Measurements from ENCODE around the gene F2RL3.
"Not testable (repeated sequence)": the region's sequence is repeated elsewhere in the genome, so short reads cannot be mapped to it uniquely, and the experiment has no call there.

F2RL3 gene

DNA sequence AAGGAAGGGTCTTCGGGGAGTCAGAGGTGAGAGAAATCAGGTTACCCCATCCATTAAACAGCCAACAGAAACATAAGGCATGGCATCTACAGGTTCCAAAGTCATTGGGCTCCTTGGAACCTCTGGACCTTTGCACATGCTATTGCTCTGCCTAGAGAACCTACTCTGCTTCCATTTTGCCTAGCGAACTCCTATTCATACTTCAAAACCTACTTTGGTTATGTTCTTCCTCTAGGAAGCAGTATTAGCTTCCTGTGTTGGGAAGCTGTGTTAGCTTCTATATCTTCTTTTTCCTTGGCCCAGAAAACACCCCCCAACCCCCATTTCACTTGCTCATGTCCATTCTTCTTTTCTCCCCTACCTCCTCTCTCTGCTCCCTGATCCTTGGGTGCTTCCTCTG, 39.6 kb downstream of the F2RL3 start:
- DNase-seq, result no peak

DNA sequence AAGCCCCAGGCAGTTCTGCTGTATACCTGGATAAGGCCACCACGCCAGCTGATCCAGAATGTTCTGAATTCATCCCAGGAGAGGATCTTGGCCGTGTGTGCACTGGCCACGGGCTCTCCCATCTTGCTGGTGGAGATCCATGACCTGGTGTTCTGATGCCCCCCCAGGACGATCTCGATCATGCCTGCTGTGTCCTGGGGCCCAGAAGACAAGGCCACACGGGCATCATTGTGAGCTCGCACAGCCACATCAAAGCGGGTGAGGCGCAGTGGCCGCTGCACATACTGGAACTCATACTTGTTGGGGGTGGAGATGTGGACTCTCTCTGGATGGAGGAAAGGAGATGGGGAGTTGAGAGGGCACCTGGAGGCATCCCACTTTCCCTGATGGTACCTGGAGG, 40.1 kb downstream of the F2RL3 start:
- no peak for DNase-seq

DNA sequence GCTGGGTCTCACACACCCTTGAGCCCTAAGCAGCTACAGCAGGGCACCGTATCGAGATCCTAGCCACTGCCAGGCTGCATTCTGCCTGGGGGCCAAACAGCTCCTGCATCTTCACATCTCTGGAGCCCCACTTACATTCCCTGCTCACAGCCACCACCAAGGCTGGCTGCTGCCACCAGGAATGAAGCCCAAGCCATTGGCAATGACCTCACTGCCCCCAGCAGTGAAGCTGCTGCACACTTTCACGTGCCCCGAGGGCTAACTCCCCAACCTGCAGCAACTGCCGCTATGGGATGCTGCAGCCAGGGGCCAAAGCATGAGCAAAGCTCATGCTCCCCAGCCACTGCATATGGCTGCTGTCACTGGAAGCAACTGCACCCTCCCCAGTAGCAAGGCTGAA, 42.0 kb downstream of the F2RL3 start:
- DNase-seq, result no peak

DNA sequence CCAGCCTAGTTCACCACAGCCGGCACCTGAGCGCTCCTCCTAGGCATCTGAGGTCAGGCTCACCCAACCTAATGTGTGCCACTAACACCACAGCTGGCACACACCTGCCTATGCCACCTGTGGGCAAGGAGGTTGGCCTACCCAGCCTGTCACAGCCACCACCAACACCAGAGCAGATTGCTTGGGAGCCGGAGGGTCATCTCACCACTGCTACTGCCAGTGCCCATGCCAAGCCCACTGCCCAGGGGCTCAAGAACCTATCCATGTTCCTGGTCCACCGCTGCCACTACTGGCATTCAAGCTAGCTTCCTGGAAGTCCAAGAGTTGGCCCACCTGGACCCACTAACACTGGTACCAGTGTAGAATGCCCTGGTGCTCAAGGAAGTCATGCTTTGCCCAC, 42.5 kb downstream of the F2RL3 start:
- no peak for DNase-seq

DNA sequence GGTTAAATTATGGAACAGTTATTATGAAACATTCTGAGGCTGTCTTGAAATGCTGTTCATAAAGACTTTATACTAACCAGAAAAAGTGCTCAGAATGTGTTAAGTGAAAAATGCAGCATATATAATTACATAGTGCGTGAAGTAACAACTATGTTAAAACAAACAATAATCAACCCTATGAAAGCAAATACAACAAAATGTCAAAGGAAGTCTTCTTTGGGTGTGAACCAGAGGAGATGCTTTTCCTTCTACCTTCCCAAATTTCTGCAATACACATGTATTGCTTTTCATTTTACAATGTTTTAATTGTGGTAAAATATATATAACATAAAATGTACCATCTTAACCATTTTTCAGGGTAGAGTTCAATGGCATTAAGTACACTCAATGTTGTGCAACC, 45.7 kb downstream of the F2RL3 start:
- DNase-seq, result no peak

DNA sequence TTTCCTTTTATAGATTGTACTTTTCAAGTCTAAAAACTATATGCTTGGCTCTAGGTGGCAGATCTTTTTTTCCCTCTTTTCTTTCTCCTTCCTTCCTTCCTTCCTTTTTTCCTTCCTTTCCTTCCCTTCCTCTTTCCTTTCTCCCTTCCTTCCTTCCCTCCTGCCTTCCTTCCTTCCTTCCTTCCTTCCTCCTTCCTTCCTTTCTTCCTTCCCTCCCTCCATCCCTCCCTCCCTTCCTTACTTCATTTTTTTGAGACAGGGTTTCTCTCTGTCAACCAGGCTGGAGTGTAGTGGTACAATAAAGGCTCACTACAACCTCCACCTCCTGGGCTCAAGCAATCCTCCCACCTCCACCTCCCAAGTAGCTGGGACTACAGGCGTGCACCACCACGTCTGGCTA, 48.1 kb downstream of the F2RL3 start:
- DNase-seq, result no peak

DNA sequence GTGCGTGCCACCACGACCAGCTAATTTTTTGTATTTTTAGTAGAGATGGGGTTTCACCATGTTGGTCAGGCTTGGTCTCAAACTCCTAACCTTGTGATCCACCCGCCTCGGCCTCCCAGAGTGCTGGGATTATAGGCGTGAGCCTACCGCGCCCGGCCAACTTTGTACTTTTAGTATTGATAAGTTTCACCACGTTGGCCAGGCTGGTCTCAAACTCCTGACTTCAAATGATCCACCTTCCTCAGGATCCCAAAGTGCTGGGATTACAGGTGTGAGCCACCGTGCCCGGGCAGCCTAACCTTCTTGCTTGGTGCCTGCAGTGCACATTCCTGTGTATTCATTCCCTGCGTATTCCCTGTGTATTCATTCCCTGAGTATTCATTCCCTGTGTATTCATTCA, 49.0 kb downstream of the F2RL3 start:
- not testable (repeated sequence) for DNase-seq

DNA sequence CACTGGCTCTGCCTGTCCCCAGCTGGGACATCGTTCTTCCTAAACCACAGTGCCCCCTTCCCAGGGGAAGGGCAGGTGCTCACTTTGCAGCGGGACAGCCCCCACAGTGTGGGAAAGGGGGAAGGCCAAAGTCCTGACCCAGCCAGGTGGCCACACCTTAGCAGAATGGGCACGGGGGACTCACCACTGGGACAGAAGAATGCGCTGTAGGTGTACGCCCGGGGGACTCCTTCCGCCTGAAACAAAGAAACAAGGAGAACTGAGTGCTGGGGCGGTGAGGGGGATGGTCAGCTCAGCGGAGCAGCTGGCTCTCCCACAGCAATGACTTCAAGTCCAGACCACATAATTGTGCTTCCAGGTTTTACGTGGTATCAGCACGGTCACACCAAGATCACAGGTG, 49.4 kb downstream of the F2RL3 start:
- DNase-seq, result no peak

DNA sequence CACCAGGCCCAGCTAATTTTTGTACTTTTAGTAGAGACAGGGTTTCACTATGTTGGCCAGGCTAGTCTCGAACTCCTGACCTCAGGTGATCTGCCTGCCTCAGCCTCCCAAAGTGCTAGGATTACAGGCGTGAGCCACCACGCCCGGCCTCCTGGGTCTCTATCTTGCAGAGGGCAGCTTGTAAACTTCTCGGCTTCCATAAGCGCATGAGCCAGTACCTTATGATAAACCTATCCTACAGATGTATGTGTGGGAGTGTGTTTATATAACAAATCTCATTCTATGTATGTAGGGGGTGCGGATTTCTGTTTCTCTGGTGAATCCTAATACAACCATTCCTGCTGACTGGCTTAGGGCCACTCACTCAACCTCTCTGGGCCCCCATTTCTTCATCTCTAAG, 51.3 kb downstream of the F2RL3 start:
- DNase-seq, result not testable (repeated sequence)

DNA sequence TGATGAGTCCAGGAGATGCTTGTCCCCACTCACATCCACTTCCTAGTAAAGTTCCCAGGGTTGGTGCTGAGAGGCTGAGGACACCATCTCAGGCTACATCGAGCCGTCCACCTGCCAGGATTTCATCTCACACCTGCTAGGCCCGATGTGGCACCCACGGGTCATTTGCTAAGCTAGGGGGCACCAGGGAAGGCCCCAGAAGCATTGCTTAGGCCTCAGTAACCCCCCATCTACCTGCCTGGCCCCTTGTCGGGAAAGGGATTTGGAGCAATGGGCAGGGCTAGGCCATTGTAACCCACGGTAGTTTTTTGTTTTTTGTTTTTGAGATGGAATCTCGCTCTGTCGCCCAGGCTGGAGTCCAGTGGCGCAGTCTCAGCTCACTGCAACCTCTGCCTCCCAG, 51.8 kb downstream of the F2RL3 start:
- DNase-seq, result no peak

All from CD4-positive, alpha-beta T cell treated with Interleukin-10 for 1 hour (primary cell).